ENCODE data around the gene NRROS. TPM values are rescaled to one million over a fixed set of nuclear protein-coding genes. Genes with fewer than 3 reads are reported as not detected.

NRROS gene
- total RNA-seq, 1 donor from 2014 or later = 0.42 TPM

DNA sequence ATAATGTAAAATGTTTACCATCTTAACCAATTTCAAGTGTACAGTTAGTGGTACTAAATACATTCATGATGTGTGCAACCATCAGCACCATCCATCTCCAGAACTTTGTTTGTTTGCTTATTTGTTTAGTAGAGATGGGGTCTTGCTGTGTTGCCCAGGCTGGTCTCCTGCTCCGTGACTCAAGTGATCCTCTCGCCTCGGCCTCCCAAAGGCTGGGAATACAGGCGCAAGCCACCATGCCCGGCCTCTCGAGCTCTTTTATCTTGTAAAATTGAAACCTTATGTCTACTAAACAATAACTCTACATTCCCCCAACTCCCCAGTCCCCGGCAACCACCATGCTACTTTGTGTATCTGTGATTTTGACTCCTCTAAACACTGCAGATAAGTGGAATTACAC, 39.1 kb upstream of the NRROS start:
- no peak for DNase-seq
- H3K27ac Mint-ChIP-seq (ENCODE audit: unreplicated experiment) = no peak overlapping the region
- no peaks in the 10 kb centered on the region for H3K9me3 Mint-ChIP-seq (ENCODE audit: unreplicated experiment)
- peaks cover 4% of the 10 kb centered on the region for H3K27me3 Mint-ChIP-seq (ENCODE audit: unreplicated experiment)
- TF ChIP-seq, protein P1, sequence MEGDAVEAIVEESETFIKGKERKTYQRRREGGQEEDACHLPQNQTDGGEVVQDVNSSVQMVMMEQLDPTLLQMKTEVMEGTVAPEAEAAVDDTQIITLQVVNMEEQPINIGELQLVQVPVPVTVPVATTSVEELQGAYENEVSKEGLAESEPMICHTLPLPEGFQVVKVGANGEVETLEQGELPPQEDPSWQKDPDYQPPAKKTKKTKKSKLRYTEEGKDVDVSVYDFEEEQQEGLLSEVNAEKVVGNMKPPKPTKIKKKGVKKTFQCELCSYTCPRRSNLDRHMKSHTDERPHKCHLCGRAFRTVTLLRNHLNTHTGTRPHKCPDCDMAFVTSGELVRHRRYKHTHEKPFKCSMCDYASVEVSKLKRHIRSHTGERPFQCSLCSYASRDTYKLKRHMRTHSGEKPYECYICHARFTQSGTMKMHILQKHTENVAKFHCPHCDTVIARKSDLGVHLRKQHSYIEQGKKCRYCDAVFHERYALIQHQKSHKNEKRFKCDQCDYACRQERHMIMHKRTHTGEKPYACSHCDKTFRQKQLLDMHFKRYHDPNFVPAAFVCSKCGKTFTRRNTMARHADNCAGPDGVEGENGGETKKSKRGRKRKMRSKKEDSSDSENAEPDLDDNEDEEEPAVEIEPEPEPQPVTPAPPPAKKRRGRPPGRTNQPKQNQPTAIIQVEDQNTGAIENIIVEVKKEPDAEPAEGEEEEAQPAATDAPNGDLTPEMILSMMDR (IDR thresholded peaks at IDR 0.05; ENCODE audit: partially characterized antibody, unreplicated experiment) = no peak
- H3K4me1 Mint-ChIP-seq (ENCODE audit: low read depth, unreplicated experiment) = no peaks in the 10 kb centered on the region
- H3K4me3 Mint-ChIP-seq (ENCODE audit: unreplicated experiment) = no peak overlapping the region
- no peaks in the 10 kb centered on the region for H3K36me3 Mint-ChIP-seq (ENCODE audit: unreplicated experiment)

DNA sequence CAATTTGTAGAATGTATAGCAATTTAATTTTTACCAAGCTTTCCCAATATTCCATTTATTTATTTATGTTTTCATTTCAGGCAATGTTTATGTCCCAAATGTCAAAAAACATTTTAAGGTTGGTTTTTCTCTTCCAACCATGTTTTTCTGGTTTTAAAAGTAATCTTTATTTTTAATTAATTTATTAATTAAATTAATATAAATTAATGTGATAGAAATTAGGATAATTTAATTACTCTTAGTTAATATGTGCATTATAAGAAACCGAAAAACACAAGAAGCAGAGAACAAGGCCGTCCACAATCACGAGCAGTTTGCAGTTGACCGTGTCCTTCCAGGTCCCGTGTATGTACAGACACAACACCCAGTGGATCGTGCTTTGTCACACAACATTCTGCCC, 36.8 kb upstream of the NRROS start:
- Mint-ChIP-seq H3K27ac (ENCODE audit: unreplicated experiment) (no peak overlapping the region), H3K36me3 (ENCODE audit: unreplicated experiment) (no peaks in the 10 kb centered on the region), H3K9me3 (ENCODE audit: unreplicated experiment) (no peaks in the 10 kb centered on the region), H3K4me1 (ENCODE audit: low read depth, unreplicated experiment) (no peaks in the 10 kb centered on the region), H3K4me3 (ENCODE audit: unreplicated experiment) (no peak overlapping the region), H3K27me3 (ENCODE audit: unreplicated experiment) (peaks cover 4% of the 10 kb centered on the region)
- DNase-seq = no peak
- TF ChIP-seq, protein P1 (IDR thresholded peaks at IDR 0.05; ENCODE audit: partially characterized antibody, unreplicated experiment) = no peak

DNA sequence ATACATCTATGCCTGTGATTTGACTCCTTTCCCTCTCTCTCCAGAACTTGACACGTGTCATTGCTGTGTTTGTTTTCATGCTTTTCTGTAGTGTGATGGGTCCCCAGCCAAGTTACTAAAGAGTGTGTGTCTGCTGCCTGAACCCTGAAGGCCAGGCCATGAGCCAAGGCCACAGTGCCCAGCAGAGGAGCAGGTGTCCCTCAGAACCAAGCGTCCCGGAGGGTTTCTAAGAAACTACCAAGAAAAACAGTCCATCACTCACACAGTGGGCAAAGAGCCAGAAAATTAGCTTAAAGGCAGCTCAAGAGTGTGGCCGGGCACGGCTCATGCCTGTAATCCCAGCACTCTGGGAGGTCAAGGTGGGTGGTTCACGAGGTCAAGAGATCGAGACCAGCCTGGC, 35.8 kb upstream of the NRROS start:
- Mint-ChIP-seq H3K27ac (ENCODE audit: unreplicated experiment) (no peak overlapping the region), H3K4me1 (ENCODE audit: low read depth, unreplicated experiment) (no peaks in the 10 kb centered on the region), H3K36me3 (ENCODE audit: unreplicated experiment) (no peaks in the 10 kb centered on the region), H3K4me3 (ENCODE audit: unreplicated experiment) (no peak overlapping the region), H3K27me3 (ENCODE audit: unreplicated experiment) (peaks cover 2% of the 10 kb centered on the region), H3K9me3 (ENCODE audit: unreplicated experiment) (no peaks in the 10 kb centered on the region)
- DNase-seq = no peak
- TF ChIP-seq, protein P1 (IDR thresholded peaks at IDR 0.05; ENCODE audit: partially characterized antibody, unreplicated experiment) = no peak

DNA sequence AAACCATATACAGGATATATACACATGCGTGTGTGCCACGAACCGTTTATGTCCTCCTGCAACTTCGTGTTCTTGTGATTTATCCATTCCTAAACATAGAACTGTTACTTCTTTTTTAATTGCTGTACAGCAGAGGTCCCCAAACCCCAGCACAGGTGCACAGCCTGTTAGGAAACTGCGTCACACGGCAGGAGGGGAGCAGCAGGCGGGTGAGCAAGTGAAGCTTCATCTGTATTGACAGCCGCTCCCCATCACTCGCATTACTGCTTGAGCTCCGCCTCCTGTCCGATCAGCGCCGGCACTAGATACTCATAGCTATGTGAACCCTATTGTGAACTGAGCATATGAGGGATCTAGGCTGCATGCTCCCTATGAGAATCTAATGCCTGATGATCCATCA, 34.9 kb upstream of the NRROS start:
- Mint-ChIP-seq H3K9me3 (ENCODE audit: unreplicated experiment) (no peaks in the 10 kb centered on the region), H3K27me3 (ENCODE audit: unreplicated experiment) (peaks cover 2% of the 10 kb centered on the region), H3K36me3 (ENCODE audit: unreplicated experiment) (no peaks in the 10 kb centered on the region), H3K4me3 (ENCODE audit: unreplicated experiment) (no peak overlapping the region), H3K4me1 (ENCODE audit: low read depth, unreplicated experiment) (no peaks in the 10 kb centered on the region), H3K27ac (ENCODE audit: unreplicated experiment) (no peak overlapping the region)
- DNase-seq = no peak
- TF ChIP-seq, protein P1 (IDR thresholded peaks at IDR 0.05; ENCODE audit: partially characterized antibody, unreplicated experiment) = no peak

DNA sequence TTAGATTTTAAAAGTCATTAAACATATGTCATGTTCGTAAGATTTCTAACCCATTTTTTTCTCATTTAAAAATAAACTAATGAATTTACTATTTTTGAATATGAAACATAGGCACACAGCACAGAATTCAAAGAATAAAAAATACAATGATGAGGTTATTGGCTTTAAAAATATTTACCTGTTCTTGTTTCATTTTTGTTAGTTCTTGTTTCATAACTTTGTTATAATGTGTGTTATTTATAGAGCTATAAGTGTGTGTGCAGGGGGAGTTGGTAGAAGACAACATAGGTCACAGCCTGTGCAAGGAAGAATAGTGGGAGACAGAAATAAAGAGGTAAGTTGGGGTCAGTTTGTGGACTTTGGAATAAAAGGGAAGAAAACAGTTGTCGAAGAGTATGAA, 30.8 kb upstream of the NRROS start:
- Mint-ChIP-seq H3K4me1 (ENCODE audit: low read depth, unreplicated experiment) (no peaks in the 10 kb centered on the region), H3K27me3 (ENCODE audit: unreplicated experiment) (no peaks in the 10 kb centered on the region), H3K27ac (ENCODE audit: unreplicated experiment) (no peak overlapping the region), H3K36me3 (ENCODE audit: unreplicated experiment) (no peaks in the 10 kb centered on the region), H3K9me3 (ENCODE audit: unreplicated experiment) (no peaks in the 10 kb centered on the region), H3K4me3 (ENCODE audit: unreplicated experiment) (no peak overlapping the region)
- no peak for DNase-seq
- TF ChIP-seq, protein P1 (IDR thresholded peaks at IDR 0.05; ENCODE audit: partially characterized antibody, unreplicated experiment) = no peak

All from glutamatergic neuron (in vitro differentiated cells).